DMS 273 (cell line): ENCODE results near the gene CHRNA7.

Source experiments
- DNase-seq: peaks from one replicate; lab custom pipeline; 2025; ENCODE audit not compliant: unreplicated experiment; lab: John Stamatoyannopoulos, UW

The CHRNA7 gene

GRCh38 chr15:32029862-32030781 lies at the start of gene CHRNA7:
CHRNA7 (plus strand) TSS chr15:32030515; CDS start chr15:32030595, 80 bp downstream.
- DNase-seq, result peak; percentile 89

DNA sequence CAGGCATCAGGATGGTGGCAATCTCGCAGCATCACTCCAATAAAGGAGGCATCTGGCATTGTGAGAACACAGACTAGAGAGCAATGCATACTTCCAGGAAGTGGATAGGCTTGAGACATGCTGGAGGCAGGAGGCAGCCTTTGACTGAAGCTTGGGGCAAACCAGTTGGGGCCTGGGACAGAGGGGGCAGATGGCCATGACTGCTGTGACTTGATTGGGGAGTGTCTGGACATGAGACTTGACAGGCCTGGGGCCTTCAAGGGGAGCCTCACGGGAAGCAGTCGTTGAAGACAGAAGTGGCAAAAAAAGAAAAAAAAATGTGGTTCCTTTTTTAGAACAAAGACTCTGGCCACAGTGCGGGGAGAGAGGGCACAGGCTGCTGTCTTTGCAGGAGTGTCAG lies 44.7 kb upstream of the CHRNA7 start:
- no peak for DNase-seq

DNA sequence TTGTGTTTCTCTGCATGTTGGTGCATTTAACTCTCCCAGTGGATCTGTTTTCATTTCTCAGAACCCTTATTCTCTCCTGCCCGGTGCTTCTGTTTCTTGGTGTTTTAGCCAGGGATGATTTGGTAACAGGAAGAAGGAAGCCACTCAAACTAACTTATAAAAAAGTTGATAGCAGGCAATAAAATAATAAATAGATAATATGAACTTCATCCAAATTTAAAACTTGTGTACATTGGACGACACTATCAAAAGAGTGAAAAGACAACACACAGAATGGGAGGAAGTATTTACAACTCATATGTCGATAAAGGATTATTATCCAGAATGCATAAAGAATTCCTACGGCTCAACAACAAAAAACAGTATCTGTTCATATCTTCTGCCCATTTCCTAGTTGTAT lies 37.3 kb upstream of the CHRNA7 start:
- DNase-seq, result no peak

DNA sequence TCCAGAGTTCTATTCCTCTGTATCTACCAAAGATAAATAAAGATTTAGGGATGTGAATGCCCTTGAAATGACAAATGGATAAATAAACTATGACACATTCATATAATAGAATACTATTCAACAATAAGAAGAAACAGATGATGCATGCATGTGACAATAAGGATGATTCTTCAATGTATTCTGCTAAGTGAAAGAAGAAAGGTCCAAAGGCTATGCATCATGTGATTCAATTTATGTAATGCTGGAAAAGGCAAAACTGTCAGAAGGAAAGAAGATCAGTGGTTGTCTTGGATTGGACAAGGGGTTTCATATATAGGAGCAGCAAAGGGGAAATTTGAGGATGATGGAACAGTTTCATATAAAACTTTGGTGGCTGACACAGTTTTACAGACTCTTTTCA lies 32.6 kb upstream of the CHRNA7 start:
- no peak for DNase-seq

GRCh38 chr15:32003558-32003957 lies 26.8 kb upstream of the CHRNA7 start:
- no peak for DNase-seq

DNA sequence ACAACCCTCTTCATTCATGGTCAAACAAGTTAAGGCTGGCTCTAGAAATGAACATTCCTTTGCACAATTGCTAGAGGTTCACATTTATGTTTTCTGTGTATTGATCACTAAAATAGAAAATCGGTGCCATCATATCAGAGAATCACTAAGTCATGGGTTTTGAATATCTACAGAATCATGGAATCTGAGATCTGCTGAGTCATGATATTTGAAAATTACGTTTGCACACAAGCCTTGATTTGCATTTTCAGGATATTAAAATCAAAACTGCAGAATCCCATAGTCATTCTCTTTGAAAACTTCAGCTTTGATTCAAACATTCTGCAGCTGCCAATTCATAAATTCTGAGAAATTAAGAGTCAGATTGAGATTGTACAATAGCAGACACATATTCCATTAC lies 26.1 kb upstream of the CHRNA7 start:
- no peak for DNase-seq

- no peak for DNase-seq
Observed at GRCh38 chr15:32007355-32007960, 22.9 kb upstream of the CHRNA7 start.

DNA sequence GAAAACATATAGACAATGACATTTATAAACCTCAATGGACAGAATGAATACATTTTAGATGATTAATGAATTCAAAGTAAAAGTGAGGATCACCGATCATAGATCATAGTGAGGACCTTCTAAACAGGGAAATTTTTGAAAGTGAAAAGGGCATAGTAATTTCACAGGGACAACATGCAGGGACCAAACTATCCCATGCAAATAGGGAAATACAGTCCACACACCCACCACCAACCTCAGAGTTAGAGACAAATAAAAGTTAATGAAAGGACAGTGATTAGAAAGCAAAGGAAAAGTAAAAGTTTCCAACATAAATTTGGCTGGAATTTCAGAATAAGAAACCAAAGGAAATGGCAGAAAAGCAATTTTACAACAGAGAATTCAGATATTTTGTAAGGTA lies 15.4 kb upstream of the CHRNA7 start:
- DNase-seq, result no peak

GRCh38 chr15:32020156-32020555 lies 10.2 kb upstream of the CHRNA7 start:
- DNase-seq, result no peak

GRCh38 chr15:32028921-32029320 lies 1.4 kb upstream of the CHRNA7 start:
- DNase-seq, result peak; percentile 36

DNA sequence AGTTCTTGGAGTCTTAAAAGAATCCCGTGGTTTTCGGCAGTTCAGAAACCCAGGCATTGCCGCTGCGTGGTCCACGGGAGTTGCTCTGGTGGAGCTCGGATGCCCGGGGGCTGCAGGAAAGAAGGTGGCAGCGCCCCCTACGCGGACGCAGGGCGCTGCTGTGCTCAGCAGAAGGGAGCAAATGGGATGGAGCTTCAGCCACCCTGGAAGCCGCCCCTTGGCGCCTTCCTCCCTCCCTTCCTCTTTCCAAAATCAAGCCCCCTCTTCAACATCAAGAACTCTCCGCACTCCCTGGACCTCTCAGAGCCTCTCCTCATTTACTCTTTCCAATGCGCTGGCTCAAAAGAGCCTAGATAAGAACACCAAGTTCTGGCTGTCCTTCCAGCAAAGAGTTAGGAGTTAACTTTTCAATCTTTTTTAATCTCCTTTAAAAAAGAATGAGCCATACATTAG lies 880 bp upstream of the CHRNA7 start:
- DNase-seq, result peak; percentile 86

DNA sequence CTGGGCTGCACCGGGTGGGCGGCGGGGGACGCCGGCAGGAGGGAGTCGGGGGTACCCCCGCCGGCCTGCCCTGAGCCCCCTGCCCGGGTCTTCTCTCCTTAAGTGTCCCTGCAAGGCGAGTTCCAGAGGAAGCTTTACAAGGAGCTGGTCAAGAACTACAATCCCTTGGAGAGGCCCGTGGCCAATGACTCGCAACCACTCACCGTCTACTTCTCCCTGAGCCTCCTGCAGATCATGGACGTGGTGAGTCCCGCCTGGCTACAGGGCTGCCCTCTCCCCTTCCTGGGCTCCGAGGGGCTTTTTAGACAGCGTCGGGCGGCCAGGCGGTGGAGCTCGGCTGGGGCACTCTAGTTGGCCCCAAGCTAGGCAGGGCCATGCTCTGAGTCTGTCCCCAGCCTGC lies 480 bp downstream of the CHRNA7 start:
- DNase-seq, result peak; percentile 47

DNA sequence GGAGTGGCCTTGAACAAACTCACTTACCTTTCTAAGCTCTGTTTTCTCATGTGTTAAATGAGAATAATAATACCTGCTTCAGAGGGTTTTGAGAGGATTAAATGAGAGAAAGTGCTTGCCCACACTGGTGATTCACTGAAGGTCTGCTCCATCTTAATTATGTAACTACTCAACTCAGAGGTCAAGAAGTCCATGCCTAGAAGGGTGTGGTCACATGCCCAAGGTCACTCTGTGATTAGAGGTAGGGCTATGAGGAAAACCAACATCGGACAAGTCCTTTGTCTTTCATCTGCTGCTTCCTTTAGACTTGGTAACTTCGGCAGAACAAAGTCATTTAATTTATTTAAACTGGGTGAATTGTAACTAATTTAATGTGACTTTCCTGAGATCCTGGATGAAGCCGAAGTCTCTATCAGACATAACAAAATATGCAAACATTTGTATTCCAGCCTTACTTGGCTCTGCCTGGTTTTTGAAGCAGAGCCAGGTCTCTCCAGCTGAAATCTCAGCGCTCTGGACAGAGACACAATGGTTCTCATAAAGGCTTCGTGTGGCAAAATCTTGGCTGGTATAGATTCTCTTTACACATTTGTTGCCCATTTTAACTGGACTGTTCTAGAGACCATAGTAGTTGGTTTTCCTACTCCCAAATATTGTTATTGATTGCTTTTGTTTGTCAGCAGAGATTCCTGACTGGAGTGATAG lies 3.0 kb downstream of the CHRNA7 start:
- no peak for DNase-seq

DNA sequence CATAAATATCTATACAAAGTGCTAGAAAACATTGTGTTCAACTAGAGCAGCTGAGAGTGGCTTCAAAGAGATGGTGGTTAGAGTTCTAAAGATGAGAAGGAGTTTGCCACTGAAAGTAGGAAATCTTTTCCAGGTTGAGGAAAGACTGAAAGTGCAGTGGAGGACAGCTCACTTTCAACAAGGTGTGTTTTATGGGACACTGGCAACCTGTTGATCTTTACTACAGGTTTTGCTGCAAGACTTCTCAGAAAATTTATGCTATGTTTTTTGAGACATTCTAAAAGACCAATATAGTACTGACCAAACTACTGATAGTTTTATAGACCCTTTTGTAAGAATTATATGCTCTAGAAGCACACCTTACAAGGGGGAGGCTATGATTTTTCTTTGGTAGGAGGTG lies 3.8 kb downstream of the CHRNA7 start:
- no peak for DNase-seq

GRCh38 chr15:32035285-32035684 lies 5.0 kb downstream of the CHRNA7 start:
- DNase-seq, result no peak

GRCh38 chr15:32036971-32037370 lies 6.7 kb downstream of the CHRNA7 start:
- no peak for DNase-seq

- no peak for DNase-seq
Observed at GRCh38 chr15:32041294-32041693, 11.0 kb downstream of the CHRNA7 start.

DNA sequence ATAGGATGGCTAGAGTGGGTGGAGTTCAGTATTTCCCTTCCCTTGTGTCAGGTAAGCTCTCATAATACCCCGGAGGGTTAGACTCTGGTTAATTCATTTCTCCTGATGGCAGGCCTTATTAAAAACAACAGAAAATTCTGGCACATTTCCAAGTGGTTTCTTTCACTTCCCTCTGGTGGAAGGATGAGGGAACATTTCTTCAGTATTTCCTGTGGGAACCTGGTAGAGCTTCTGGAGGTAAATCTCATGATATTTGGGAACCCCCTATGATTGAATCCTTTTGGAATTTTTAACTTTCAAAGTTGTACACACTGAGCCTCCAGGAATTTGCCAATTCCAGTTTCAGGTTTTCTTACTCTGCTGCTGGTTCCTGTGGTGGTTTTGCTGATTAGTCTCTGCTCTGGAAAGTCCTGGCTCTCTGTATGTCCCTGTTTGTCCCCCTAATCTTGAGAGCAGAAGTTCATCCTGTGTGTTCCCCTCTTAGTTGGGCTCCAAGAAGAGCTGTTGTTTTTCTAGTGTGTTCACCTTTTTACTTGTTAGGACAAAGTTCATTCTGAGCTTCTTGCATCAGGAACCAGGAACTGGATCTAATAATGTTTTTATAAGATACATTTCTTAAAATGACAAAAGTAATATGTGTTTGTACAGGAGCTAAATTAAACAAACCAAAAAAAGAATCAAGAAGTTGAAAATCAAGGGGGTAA lies 12.1 kb downstream of the CHRNA7 start:
- DNase-seq, result peak; percentile 76

GRCh38 chr15:32053719-32054118 lies 23.4 kb downstream of the CHRNA7 start:
- no peak for DNase-seq

- DNase-seq, result no peak
Observed at GRCh38 chr15:32057876-32058425, 27.6 kb downstream of the CHRNA7 start.

GRCh38 chr15:32060706-32061105 lies 30.4 kb downstream of the CHRNA7 start:
- no peak for DNase-seq
